H1 (cell line): ENCODE measurements around the gene CTSA. TPM values are rescaled to one million over a fixed set of nuclear protein-coding genes. Genes with fewer than 3 reads are reported as not detected.

Experiments
- CTCF ChIA-PET: fragments of 300-600 bp; sonication (Branson Sonifier 250); formaldehyde crosslinking; loops from one replicate; lab custom pipeline; 2021; ENCODE audit not compliant: partially characterized antibody; lab: Charles Lee
- POLR2A ChIA-PET: fragments of 300-600 bp; sonication (Branson Sonifier 250); formaldehyde crosslinking; loops from one replicate; lab custom pipeline; 2021; ENCODE audit warnings: inconsistent platforms; ENCODE audit not compliant: partially characterized antibody; lab: Charles Lee
- DNase-seq, 2 experiments: peaks; one replicate each; pipeline versions ENCODE4 v3.0.0 to v3.0.0-alpha.2; 2010 to 2022; ENCODE audit warnings: low spot score in 2 of 2, low read depth in 1 of 2, mixed read lengths in 1 of 2
- FAIRE-seq: peaks from 2 replicates; lab custom pipeline; 2011; peaks lifted over from hg19 to GRCh38; lab: Jason Lieb, UNC
- H2AFZ ChIP-seq: 2 replicates; pipeline ENCODE4 v1.8.1; 2012; ENCODE audit warnings: low read length, inconsistent platforms
- H2AK5ac ChIP-seq: 2 replicates; pipeline ENCODE4 v1.6.1; 2013; ENCODE audit warnings: low read depth, low read length
- H2BK120ac ChIP-seq: replicated peaks from 2 replicates; pipeline ENCODE3; 2013; ENCODE audit warnings: low read depth, low read length, inconsistent platforms
- H2BK12ac ChIP-seq: 2 replicates; pipeline ENCODE4 v1.6.1; 2013; ENCODE audit warnings: low read depth, low read length
- H2BK15ac ChIP-seq: 2 replicates; pipeline ENCODE4 v1.6.1; 2013; ENCODE audit warnings: low read length
- H2BK20ac ChIP-seq: 2 replicates; pipeline ENCODE4 v1.6.1; 2013; ENCODE audit warnings: low read length
- H2BK5ac ChIP-seq: 2 replicates; pipeline ENCODE4 v1.6.1; 2013; ENCODE audit warnings: low read depth, low read length
- H3K14ac ChIP-seq: 2 replicates; pipeline ENCODE4 v1.6.1; 2013; ENCODE audit warnings: inconsistent platforms; ENCODE audit not compliant: insufficient read length
- H3K18ac ChIP-seq: 2 replicates; pipeline ENCODE4 v1.6.1; 2013; ENCODE audit warnings: low read length; ENCODE audit errors: extremely low read depth
- H3K23ac ChIP-seq: 2 replicates; pipeline ENCODE4 v1.6.1; 2013; ENCODE audit warnings: inconsistent platforms; ENCODE audit not compliant: insufficient read length
- H3K23me2 ChIP-seq: 2 replicates; pipeline ENCODE4 v1.6.1; 2013; ENCODE audit warnings: low read depth, low read length
- H3K27ac ChIP-seq: 2 replicates; pipeline ENCODE4 v1.6.1; 2011; ENCODE audit warnings: low read depth, low read length, inconsistent platforms
- H3K27me3 ChIP-seq, 4 experiments: replicated peaks in 1 of 4; 1 replicate in 1 of 4; 2 replicates in 3 of 4; pipeline versions ENCODE4 v1.6.1 to v1.8.1; 2011 to 2013; ENCODE audit warnings: low read length in 3 of 4, mild to moderate bottlenecking in 3 of 4, inconsistent platforms in 2 of 4, mixed read lengths in 2 of 4, moderate library complexity in 1 of 4; ENCODE audit not compliant: control insufficient read depth in 3 of 4, insufficient read depth in 3 of 4; ENCODE audit errors: extremely low read depth in 1 of 4
- H3K36me3 ChIP-seq, 4 experiments: 2 replicates each; pipeline versions ENCODE4 v1.6.1 to v1.8.1; 2011 to 2013; ENCODE audit warnings: mild to moderate bottlenecking in 4 of 4, low read length in 3 of 4, moderate library complexity in 2 of 4, control low read depth in 1 of 4, inconsistent platforms in 1 of 4; ENCODE audit not compliant: insufficient read depth in 4 of 4, control insufficient read depth in 2 of 4
- H3K4ac ChIP-seq: replicated peaks from 2 replicates; pipeline ENCODE3; 2013; ENCODE audit warnings: low read length, low read depth, mixed read lengths, inconsistent platforms; ENCODE audit not compliant: insufficient read length
- H3K4me1 ChIP-seq, 4 experiments: replicated peaks in 1 of 4; 1 replicate in 1 of 4; 2 replicates in 3 of 4; pipeline versions ENCODE4 v1.6.1 to v1.8.1; 2011 to 2013; ENCODE audit warnings: low read length in 3 of 4, inconsistent platforms in 2 of 4, mixed read lengths in 1 of 4; ENCODE audit not compliant: insufficient read depth in 4 of 4, control insufficient read depth in 3 of 4
- H3K4me2 ChIP-seq, 2 experiments: 2 replicates each; pipeline versions ENCODE4 v1.6.1 to v1.8.1; 2011 to 2013; ENCODE audit warnings: low read depth in 2 of 2, low read length in 2 of 2, control low read depth in 1 of 2, inconsistent platforms in 1 of 2, mild to moderate bottlenecking in 1 of 2; ENCODE audit not compliant: insufficient read depth in 1 of 2
- H3K4me3 ChIP-seq, 4 experiments: fragments of 200-600, 300-600 bp in 1 of 4; sonication (generic), shearing (Covaris generic), sonication (Bioruptor Twin) in 1 of 4; 2 replicates each; pipeline versions ENCODE4 v1.5.1 to v1.8.1; 2011 to 2016; ENCODE audit warnings: low read length in 4 of 4, low read depth in 3 of 4, control low read depth in 2 of 4, inconsistent platforms in 2 of 4, mild to moderate bottlenecking in 2 of 4, mixed read lengths in 1 of 4, moderate library complexity in 1 of 4; ENCODE audit not compliant: insufficient read depth in 2 of 4; ENCODE audit errors: extremely low read depth in 1 of 4
- H3K56ac ChIP-seq: replicated peaks from 2 replicates; pipeline ENCODE3; 2013; ENCODE audit warnings: low read depth, mild to moderate bottlenecking, mixed read lengths, low read length, inconsistent platforms; ENCODE audit not compliant: insufficient read length
- H3K79me1 ChIP-seq: 2 replicates; pipeline ENCODE4 v1.6.1; 2013; ENCODE audit warnings: low read depth, low read length, control low read depth
- H3K79me2 ChIP-seq, 2 experiments: 2 replicates each; pipeline versions ENCODE4 v1.6.1 to v1.8.1; 2012 to 2013; ENCODE audit warnings: low read length in 2 of 2, mild to moderate bottlenecking in 2 of 2, inconsistent platforms in 1 of 2; ENCODE audit not compliant: insufficient read depth in 2 of 2, control insufficient read depth in 1 of 2
- H3K9ac ChIP-seq, 4 experiments: replicated peaks in 1 of 4; 1 replicate in 1 of 4; 2 replicates in 3 of 4; pipeline versions ENCODE4 v1.6.1 to v1.8.1; 2011 to 2013; ENCODE audit warnings: low read depth in 3 of 4, low read length in 3 of 4, control low read depth in 2 of 4, mild to moderate bottlenecking in 2 of 4, moderate library complexity in 2 of 4, inconsistent platforms in 1 of 4; ENCODE audit errors: extremely low read depth in 1 of 4
- H3K9me3 ChIP-seq, 2 experiments: 2 replicates each; pipeline versions ENCODE4 v1.6.1 to v1.8.1; 2012 to 2013; ENCODE audit warnings: mild to moderate bottlenecking in 2 of 2, moderate library complexity in 2 of 2, control low read depth in 1 of 2, inconsistent platforms in 1 of 2, low read depth in 1 of 2, low read length in 1 of 2, mixed read lengths in 1 of 2; ENCODE audit not compliant: insufficient read depth in 2 of 2
- H4K20me1 ChIP-seq, 2 experiments: replicated peaks in 1 of 2; 2 replicates each; pipeline versions ENCODE3 to v1.8.1; 2011 to 2013; ENCODE audit warnings: inconsistent platforms in 2 of 2, low read length in 2 of 2, mild to moderate bottlenecking in 1 of 2; ENCODE audit not compliant: insufficient read depth in 2 of 2, control insufficient read depth in 1 of 2
- H4K5ac ChIP-seq: 2 replicates; pipeline ENCODE4 v1.6.1; 2013; ENCODE audit warnings: low read length, low read depth, mixed read lengths, inconsistent platforms; ENCODE audit not compliant: insufficient read length
- H4K8ac ChIP-seq: 2 replicates; pipeline ENCODE4 v1.8.0; 2013; ENCODE audit warnings: mild to moderate bottlenecking, moderate library complexity, low read length, inconsistent platforms; ENCODE audit not compliant: insufficient read depth; ENCODE audit errors: extremely low read depth
- H4K91ac ChIP-seq: replicated peaks from 2 replicates; pipeline ENCODE3; 2013; ENCODE audit warnings: low read length, mixed read lengths, inconsistent platforms; ENCODE audit not compliant: insufficient read length
- BCL11A ChIP-seq, 2 experiments: IDR thresholded peaks; one replicate each; pipeline ENCODE4 v1.6.1; 2011; ENCODE audit warnings: low read depth in 2 of 2, low read length in 2 of 2, mild to moderate bottlenecking in 2 of 2
- BRCA1 ChIP-seq: IDR thresholded peaks from 2 replicates; pipeline ENCODE4 v1.6.1; 2012; ENCODE audit warnings: low read depth, low read length, improper control_type of control experiment
- JUN ChIP-seq: IDR thresholded peaks from 2 replicates; pipeline ENCODE4 v1.6.1; 2011; ENCODE audit warnings: low read depth, mild to moderate bottlenecking, improper control_type of control experiment, low read length
- JUND ChIP-seq: IDR thresholded peaks from 2 replicates; pipeline ENCODE4 v1.6.1; 2011; ENCODE audit warnings: mild to moderate bottlenecking, improper control_type of control experiment, low read length
- PHF8 ChIP-seq: fragments of 200-600 bp; sonication (generic); conservative IDR thresholded peaks from 2 replicates; pipeline ENCODE4 v1.7.1; 2012; ENCODE audit warnings: low read depth, mild to moderate bottlenecking, inconsistent platforms, low read length, moderate library complexity
- RNF2 ChIP-seq: fragments of 200-900, 300-1000 bp; sonication (generic); IDR thresholded peaks from 2 replicates; pipeline ENCODE4 v1.7.1; 2016; ENCODE audit warnings: borderline replicate concordance, low read depth, mild to moderate bottlenecking, antibody characterized with exemption, low read length; ENCODE audit not compliant: poor library complexity, severe bottlenecking; ENCODE audit errors: missing control alignments
- RXRA ChIP-seq: IDR thresholded peaks from 2 replicates; pipeline ENCODE4 v1.6.1; 2011; ENCODE audit warnings: low read depth, mild to moderate bottlenecking, low read length, moderate library complexity; ENCODE audit not compliant: insufficient read depth
- SIN3A ChIP-seq, 2 experiments: IDR thresholded peaks in 1 of 2; conservative IDR thresholded peaks in 1 of 2; 2 replicates each; pipeline ENCODE4 v1.6.1; 2011 to 2012; ENCODE audit warnings: low read length in 2 of 2, improper control_type of control experiment in 1 of 2, low read depth in 1 of 2, mild to moderate bottlenecking in 1 of 2
- SP1 ChIP-seq: IDR thresholded peaks from 2 replicates; pipeline ENCODE4 v1.6.1; 2011; ENCODE audit warnings: low read depth, low read length
- SP2 ChIP-seq: IDR thresholded peaks from 2 replicates; pipeline ENCODE4 v1.6.1; 2012; ENCODE audit warnings: mild to moderate bottlenecking, low read length, inconsistent platforms
- SP4 ChIP-seq: IDR thresholded peaks from 2 replicates; pipeline ENCODE4 v1.6.1; 2012; ENCODE audit warnings: low read length, inconsistent platforms
- WGBS, 2 experiments: shearing (Covaris generic) in 1 of 2; methylation state at CpG; one replicate each; pipeline versions ENCODE4 v1.1.6 to v1.1.7; 2013 to 2015; ENCODE audit warnings: low lambda C conversion rate in 2 of 2, mixed read lengths in 2 of 2, inconsistent platforms in 1 of 2, low coverage in 1 of 2, missing lambda C conversion rate in 1 of 2; ENCODE audit not compliant: insufficient replicate concordance in 2 of 2, insufficient coverage in 1 of 2, insufficient read length in 1 of 2; ENCODE audit errors: extremely low coverage in 1 of 2, missing lambda C conversion rate in 1 of 2; 5-methylcytosine and 5-hydroxymethylcytosine counted together
- polyA plus RNA-seq, 7 experiments: library from polyadenylated mRNA; depleted of rRNA in 3 of 7; stranded (reverse) in 5 of 7; unstranded in 2 of 7; fragments of >200 nt in 5 of 7; fragments of 200-250 nt in 2 of 7; gene quantifications; 1 replicate in 5 of 7; 2 replicates in 1 of 7; 4 replicates in 1 of 7; pipeline versions ENCODE4 v1.2.1 to v1.2.3, GENCODE V29; 2011 to 2013; ENCODE audit warnings: missing spikeins in 2 of 7, mixed read lengths in 2 of 7
- total RNA-seq: library from RNA; stranded (reverse); fragmentation: NEBNext Ultra II Directional; extraction: Animal tissue kit (Norgen Biotek cat#: 25700); gene quantifications from 2 replicates; pipeline ENCODE4 v1.2.1, GENCODE V29; 2021
- TF ChIP-seq, protein P1 (sequence below): IDR thresholded peaks from 2 replicates; pipeline ENCODE4 v1.6.1; 2011; ENCODE audit warnings: low read depth, mild to moderate bottlenecking, low read length; ENCODE audit not compliant: insufficient read depth

The CTSA gene
- total and polyA plus RNA-seq, 2 of the 8 experiments (the other 6 are each of a cell fraction or from before 2014, with no cell fraction given) = 49.7 to 74.0 TPM

DNA sequence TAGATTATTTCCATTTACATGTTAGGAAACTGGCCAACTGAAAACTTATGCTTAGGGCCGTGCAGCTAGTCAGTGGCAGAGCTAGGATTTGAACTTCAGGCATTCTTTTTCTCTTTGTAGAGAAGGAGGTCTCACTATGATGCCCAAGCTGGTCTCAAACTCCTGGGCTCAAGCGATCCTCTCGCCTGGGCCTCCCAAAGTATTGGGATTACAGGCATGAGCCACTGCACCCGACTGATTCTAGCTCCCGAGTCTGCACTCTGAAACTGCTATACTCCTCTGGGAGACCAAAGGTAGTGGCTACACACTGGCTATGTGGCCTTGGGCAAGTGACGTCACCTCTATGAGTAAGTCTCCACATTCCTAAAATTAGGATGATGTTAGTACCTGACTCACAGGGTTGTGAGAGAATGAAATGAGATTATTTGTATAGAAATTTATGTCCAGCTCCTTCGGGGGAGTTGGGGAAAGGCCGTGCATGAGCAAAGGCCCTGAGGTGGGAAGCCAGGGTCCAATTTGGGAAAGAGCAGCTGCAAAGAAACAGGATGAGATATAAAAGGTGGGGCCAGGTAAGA lies 14.5 kb downstream of the CTSA start:
- H3K9ac ChIP-seq = no peak overlapping the region
- no peak for FAIRE-seq
- no peak for TF ChIP-seq SIN3A (conservative IDR thresholded peaks at IDR 0.05 in 1 of 2, IDR thresholded peaks at IDR 0.05 in 1 of 2; ENCODE audit: low read depth in 1 of 2, low read length in 2 of 2)
- TF ChIP-seq PHF8 = no peak
- TF ChIP-seq RNF2 = no peak
- TF ChIP-seq JUND = no peak
- TF ChIP-seq SP4 = no peak
- TF ChIP-seq RXRA = no peak
- TF ChIP-seq, protein P1, sequence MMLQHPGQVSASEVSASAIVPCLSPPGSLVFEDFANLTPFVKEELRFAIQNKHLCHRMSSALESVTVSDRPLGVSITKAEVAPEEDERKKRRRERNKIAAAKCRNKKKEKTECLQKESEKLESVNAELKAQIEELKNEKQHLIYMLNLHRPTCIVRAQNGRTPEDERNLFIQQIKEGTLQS = no peak
- TF ChIP-seq BRCA1 = no peak
- no peak for TF ChIP-seq SP1
- no peak for TF ChIP-seq JUN
- TF ChIP-seq BCL11A (IDR thresholded peaks at IDR 0.05; ENCODE audit: low read depth in 2 of 2, low read length in 2 of 2) = no peak
- TF ChIP-seq SP2 = no peak

More for the DNA sequence above, 14.5 kb downstream of the CTSA start:
- WGBS, 2 experiments = 86% methylated on average over 8 of the region's 8 CpGs; no CpG with 5 or more reads in 1 of the 2 experiments
- H2BK5ac ChIP-seq = no peak overlapping the region
- H3K79me2 ChIP-seq = 0 out of 4 replicates have a peak, but pooled peaks cover 0 to 3% of the 10 kb centered on the region in 2 experiments
- H3K23ac ChIP-seq = no peak overlapping the region
- H2BK120ac ChIP-seq = no peak overlapping the region
- H3K14ac ChIP-seq = no peak overlapping the region
- no peak for DNase-seq
- H4K91ac ChIP-seq = no peak overlapping the region
- no peak overlapping the region for H2BK15ac ChIP-seq
- no peak overlapping the region for H2BK12ac ChIP-seq
- H3K27me3 ChIP-seq = no peaks in the 10 kb centered on the region
- peaks cover 13 to 61% (median 51%) of the 10 kb centered on the region in 4 experiments for H3K36me3 ChIP-seq
- peaks cover 1% of the 10 kb centered on the region; the same call in 1 of the 2 replicates for H3K23me2 ChIP-seq
- no peak overlapping the region for H3K4ac ChIP-seq
- ChIA-PET POLR2A (interaction anchor here (0.6 to 9.2 kb wide), 21 partner anchors 10 to 559 kb away, joined by 3 to 172 read pairs (median 3); partner anchors contain the start of genes CTSA, NEURL2 and ZSWIM1), CTCF (interaction anchor here (0.8 to 2.6 kb wide), 7 partner anchors 14 to 84 kb away, joined by 3 to 15 read pairs (median 3); partner anchors contain the start of genes CTSA and NEURL2)
- H3K9me3 ChIP-seq = no peaks in the 10 kb centered on the region
- no peak overlapping the region for H3K4me2 ChIP-seq
- H2BK20ac ChIP-seq = no peak overlapping the region
- H3K4me1 ChIP-seq = no peaks in the 10 kb centered on the region; a peak in 1 of 7 replicates
- H4K8ac ChIP-seq = no peak overlapping the region
- H4K20me1 ChIP-seq = peaks cover 2 to 13% of the 10 kb centered on the region in 2 experiments
- no peak overlapping the region for H2AFZ ChIP-seq
- no peak overlapping the region for H3K18ac ChIP-seq
- no peak overlapping the region for H4K5ac ChIP-seq
- no peak overlapping the region for H3K4me3 ChIP-seq
- no peak overlapping the region for H3K56ac ChIP-seq
- H3K27ac ChIP-seq = no peak overlapping the region
- H2AK5ac ChIP-seq = no peak overlapping the region
- H3K79me1 ChIP-seq = no peaks in the 10 kb centered on the region; the same call in 1 of the 2 replicates
